HCT116 (cell line): Measurements from ENCODE around the gene RNF215.

Source experiments
- EZH2 ChIP-seq: fragments of 200-600 bp; sonication (generic); IDR thresholded peaks from 2 replicates; pipeline ENCODE4 v1.6.1; 2017; ENCODE audit warnings: antibody characterized with exemption, mixed run types
- EZH2phosphoT487 ChIP-seq: fragments of 200-600 bp; IDR thresholded peaks from 2 replicates; pipeline ENCODE4 v1.6.1; 2018; ENCODE audit warnings: antibody characterized with exemption, borderline replicate concordance
- POLR2A ChIP-seq: IDR thresholded peaks from 2 replicates; pipeline ENCODE4 v1.7.0; 2011; ENCODE audit warnings: borderline replicate concordance; ENCODE audit not compliant: insufficient read depth, insufficient read length; ENCODE audit errors: extremely low read depth
- POLR2AphosphoS5 ChIP-seq: IDR thresholded peaks from 2 replicates; pipeline ENCODE4 v1.6.1; 2011; ENCODE audit warnings: mild to moderate bottlenecking, low read depth, low read length, moderate library complexity
- RAD21 ChIP-seq: IDR thresholded peaks from 2 replicates; pipeline ENCODE4 v1.6.1; 2012; ENCODE audit warnings: low read depth, mild to moderate bottlenecking
- SIN3A ChIP-seq: IDR thresholded peaks from 2 replicates; pipeline ENCODE4 v1.6.1; 2012; ENCODE audit warnings: low read depth
- SP1 ChIP-seq: IDR thresholded peaks from 2 replicates; pipeline ENCODE4 v1.6.1; 2012; ENCODE audit warnings: low read depth
- TF ChIP-seq, protein P1 (sequence below), 3 experiments: fragments of 200-600 bp in 1 of 3; sonication (generic) in 1 of 3; IDR thresholded peaks in 2 of 3; conservative IDR thresholded peaks in 1 of 3; 2 replicates each; pipeline ENCODE4 v1.5.1; 2012 to 2017; ENCODE audit warnings: low read depth in 2 of 3, low read length in 2 of 3, antibody characterized with exemption in 1 of 3, borderline replicate concordance in 1 of 3, control low read depth in 1 of 3, mild to moderate bottlenecking in 1 of 3, mixed read lengths in 1 of 3, mixed run types in 1 of 3, moderate library complexity in 1 of 3; ENCODE audit not compliant: insufficient read depth in 1 of 3

- TF ChIP-seq POLR2AphosphoS5 (no peak), POLR2A (no peak), SIN3A (no peak), RAD21 (no peak), EZH2 (no peak), EZH2phosphoT487 (no peak), SP1 (no peak)
- TF ChIP-seq, protein P1, sequence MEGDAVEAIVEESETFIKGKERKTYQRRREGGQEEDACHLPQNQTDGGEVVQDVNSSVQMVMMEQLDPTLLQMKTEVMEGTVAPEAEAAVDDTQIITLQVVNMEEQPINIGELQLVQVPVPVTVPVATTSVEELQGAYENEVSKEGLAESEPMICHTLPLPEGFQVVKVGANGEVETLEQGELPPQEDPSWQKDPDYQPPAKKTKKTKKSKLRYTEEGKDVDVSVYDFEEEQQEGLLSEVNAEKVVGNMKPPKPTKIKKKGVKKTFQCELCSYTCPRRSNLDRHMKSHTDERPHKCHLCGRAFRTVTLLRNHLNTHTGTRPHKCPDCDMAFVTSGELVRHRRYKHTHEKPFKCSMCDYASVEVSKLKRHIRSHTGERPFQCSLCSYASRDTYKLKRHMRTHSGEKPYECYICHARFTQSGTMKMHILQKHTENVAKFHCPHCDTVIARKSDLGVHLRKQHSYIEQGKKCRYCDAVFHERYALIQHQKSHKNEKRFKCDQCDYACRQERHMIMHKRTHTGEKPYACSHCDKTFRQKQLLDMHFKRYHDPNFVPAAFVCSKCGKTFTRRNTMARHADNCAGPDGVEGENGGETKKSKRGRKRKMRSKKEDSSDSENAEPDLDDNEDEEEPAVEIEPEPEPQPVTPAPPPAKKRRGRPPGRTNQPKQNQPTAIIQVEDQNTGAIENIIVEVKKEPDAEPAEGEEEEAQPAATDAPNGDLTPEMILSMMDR (IDR thresholded peaks at IDR 0.05 in 2 of 3, conservative IDR thresholded peaks at IDR 0.05 in 1 of 3; ENCODE audit: borderline replicate concordance in 1 of 3, insufficient read depth in 1 of 3, low read depth in 2 of 3, low read length in 2 of 3): no peak
Observed at GRCh38 chr22:30336752-30337460, 50.3 kb downstream of the RNF215 start.
